ENCODE data around the gene KLF3. TPM values are rescaled to one million over a fixed set of nuclear protein-coding genes. Genes with fewer than 3 reads are reported as not detected.

The KLF3 gene
- 10 to 100 TPM; 46.0 to 73.1 (median 54.7) TPM for total RNA-seq

GRCh38 chr4:38663801-38664705 lies at the start of gene KLF3:
Gene KLF3 (plus strand): TSS chr4:38664199. CDS start chr4:38680626, 16,427 bp downstream.
- no peak for TF ChIP-seq CTCF (IDR thresholded peaks at IDR 0.05; ENCODE audit: low read depth)

GRCh38 chr4:38614231-38614630 lies 49.8 kb upstream of the KLF3 start:
- TF ChIP-seq CTCF (IDR thresholded peaks at IDR 0.05; ENCODE audit: low read depth): no peak

- no peak for TF ChIP-seq CTCF (IDR thresholded peaks at IDR 0.05; ENCODE audit: low read depth)
Observed at GRCh38 chr4:38615847-38616246, 48.2 kb upstream of the KLF3 start.

GRCh38 chr4:38618505-38618904 lies 45.5 kb upstream of the KLF3 start:
- no peak for TF ChIP-seq CTCF (IDR thresholded peaks at IDR 0.05; ENCODE audit: low read depth)

- no peak for TF ChIP-seq CTCF (IDR thresholded peaks at IDR 0.05; ENCODE audit: low read depth)
Observed at GRCh38 chr4:38619316-38619715, 44.7 kb upstream of the KLF3 start.

- no peak for TF ChIP-seq CTCF (IDR thresholded peaks at IDR 0.05; ENCODE audit: low read depth)
Observed at GRCh38 chr4:38620065-38620464, 43.9 kb upstream of the KLF3 start.

- TF ChIP-seq CTCF (IDR thresholded peaks at IDR 0.05; ENCODE audit: low read depth): no peak
Observed at GRCh38 chr4:38620527-38621027, 43.4 kb upstream of the KLF3 start.
